SU-DHL-6 (cell line): ENCODE data around the gene REELD1.

Source experiments
- CTCF ChIP-seq: fragments of 200-600 bp; sonication (generic); IDR thresholded peaks from one replicate; pipeline ENCODE4 v1.5.1; 2017; ENCODE audit warnings: antibody characterized with exemption, mild to moderate bottlenecking, low read length, moderate library complexity; ENCODE audit not compliant: insufficient read depth, poor library complexity, severe bottlenecking
- EZH2phosphoT487 ChIP-seq: fragments of 200-600 bp; sonication (generic), shearing (Covaris generic); conservative IDR thresholded peaks from 2 replicates; pipeline ENCODE4 v1.6.1; 2018; ENCODE audit warnings: mild to moderate bottlenecking, antibody characterized with exemption, low read length, moderate library complexity, mixed read lengths

- TF ChIP-seq CTCF: no peak
- no peak for TF ChIP-seq EZH2phosphoT487
Observed at GRCh38 chr4:146274774-146275173, 60.4 kb downstream of the REELD1 start.
